ENCODE results near the gene TSNAXIP1.
A peak's percentile ranks its signal among the peaks of the same experiment; 100 is the strongest.

TSNAXIP1 gene

DNA sequence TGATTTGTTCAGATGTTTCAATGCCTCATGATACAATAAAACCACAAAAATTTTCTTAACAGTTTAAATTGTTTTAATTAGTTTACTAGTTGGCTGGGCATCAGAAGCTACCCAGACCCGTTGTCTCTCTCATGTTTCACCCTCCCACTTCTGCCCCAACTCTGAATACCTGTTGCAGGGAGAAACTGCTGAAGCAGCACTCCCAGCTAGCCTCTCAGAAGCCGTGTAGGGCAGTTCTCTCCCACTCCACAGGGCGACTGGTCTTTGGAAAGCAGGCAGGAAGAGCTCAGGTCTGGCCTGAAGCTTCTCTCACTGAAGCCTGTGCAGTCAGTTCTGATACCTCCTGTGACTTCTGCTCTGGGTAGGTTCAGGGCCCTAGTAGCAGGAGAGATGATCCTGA lies 64.6 kb downstream of the TSNAXIP1 start:
- peaks cover 23% of the 10 kb centered on the region for H3K4me1 ChIP-seq (ENCODE audit: insufficient read depth, low read length, poor library complexity, severe bottlenecking)
- H4K20me1 ChIP-seq (ENCODE audit: insufficient read depth, low read length, poor library complexity, severe bottlenecking): peaks cover 29% of the 10 kb centered on the region
- H3F3A ChIP-seq (ENCODE audit: low read depth): no peaks in the 10 kb centered on the region
- H3K9me2 ChIP-seq (replicated peaks; ENCODE audit: low read depth, low read length): no peaks in the 10 kb centered on the region
- H3K36me3 ChIP-seq (ENCODE audit: insufficient read depth, low read length): peaks cover 54% of the 10 kb centered on the region; the same call in 1 of the 2 replicates
- no peaks in the 10 kb centered on the region for H3K27me3 ChIP-seq (ENCODE audit: insufficient read depth, low read length, poor library complexity, severe bottlenecking)
- TF ChIP-seq EZH2phosphoT487 (IDR thresholded peaks at IDR 0.05; ENCODE audit: borderline replicate concordance): no peak
- TF ChIP-seq, protein P1, sequence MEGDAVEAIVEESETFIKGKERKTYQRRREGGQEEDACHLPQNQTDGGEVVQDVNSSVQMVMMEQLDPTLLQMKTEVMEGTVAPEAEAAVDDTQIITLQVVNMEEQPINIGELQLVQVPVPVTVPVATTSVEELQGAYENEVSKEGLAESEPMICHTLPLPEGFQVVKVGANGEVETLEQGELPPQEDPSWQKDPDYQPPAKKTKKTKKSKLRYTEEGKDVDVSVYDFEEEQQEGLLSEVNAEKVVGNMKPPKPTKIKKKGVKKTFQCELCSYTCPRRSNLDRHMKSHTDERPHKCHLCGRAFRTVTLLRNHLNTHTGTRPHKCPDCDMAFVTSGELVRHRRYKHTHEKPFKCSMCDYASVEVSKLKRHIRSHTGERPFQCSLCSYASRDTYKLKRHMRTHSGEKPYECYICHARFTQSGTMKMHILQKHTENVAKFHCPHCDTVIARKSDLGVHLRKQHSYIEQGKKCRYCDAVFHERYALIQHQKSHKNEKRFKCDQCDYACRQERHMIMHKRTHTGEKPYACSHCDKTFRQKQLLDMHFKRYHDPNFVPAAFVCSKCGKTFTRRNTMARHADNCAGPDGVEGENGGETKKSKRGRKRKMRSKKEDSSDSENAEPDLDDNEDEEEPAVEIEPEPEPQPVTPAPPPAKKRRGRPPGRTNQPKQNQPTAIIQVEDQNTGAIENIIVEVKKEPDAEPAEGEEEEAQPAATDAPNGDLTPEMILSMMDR (conservative IDR thresholded peaks at IDR 0.05; ENCODE audit: low read length): no peak
- H3K9ac ChIP-seq (ENCODE audit: low read depth, low read length, poor library complexity, severe bottlenecking): no peak overlapping the region
- H3K4me3 ChIP-seq (ENCODE audit: low read length, poor library complexity, severe bottlenecking): no peak overlapping the region
- H2AFZ ChIP-seq (ENCODE audit: low read length): no peak overlapping the region
- no peaks in the 10 kb centered on the region for H3K9me3 ChIP-seq (ENCODE audit: insufficient read depth, low read depth, low read length)
- peaks cover 34% of the 10 kb centered on the region for H3K79me2 ChIP-seq (ENCODE audit: insufficient read depth, low read length)
- no peak overlapping the region for H3K4me2 ChIP-seq (ENCODE audit: low read depth, low read length, poor library complexity, severe bottlenecking)

DNA sequence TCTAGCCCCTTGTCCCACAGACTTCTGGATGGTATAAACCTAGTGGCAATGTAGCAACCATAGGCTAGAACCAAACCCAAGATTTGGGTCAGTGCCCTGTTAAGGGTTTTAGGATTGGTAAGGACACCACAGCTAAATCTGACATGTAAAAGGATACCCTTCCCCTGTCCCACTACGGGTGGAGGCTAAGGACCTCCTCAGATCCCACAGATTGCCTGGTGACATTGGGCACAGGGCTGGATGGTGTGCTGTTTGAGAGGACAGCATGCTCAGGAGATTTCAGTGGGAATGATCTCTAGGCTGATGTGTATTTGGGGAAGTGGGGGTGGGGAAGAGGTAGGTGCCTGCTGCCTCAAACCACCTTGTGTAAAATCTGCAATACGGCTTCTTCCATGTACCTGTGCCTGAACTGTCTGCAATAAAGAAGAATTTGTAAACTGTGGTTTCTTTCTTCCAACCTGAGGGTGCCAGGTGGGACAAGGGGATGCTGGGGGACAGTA lies 65.5 kb downstream of the TSNAXIP1 start:
- Histone ChIP-seq H4K20me1 (ENCODE audit: insufficient read depth, low read length, poor library complexity, severe bottlenecking) (peaks cover 35% of the 10 kb centered on the region), H3K27me3 (ENCODE audit: insufficient read depth, low read length, poor library complexity, severe bottlenecking) (no peaks in the 10 kb centered on the region), H3F3A (ENCODE audit: low read depth) (no peaks in the 10 kb centered on the region), H3K36me3 (ENCODE audit: insufficient read depth, low read length) (peaks cover 54% of the 10 kb centered on the region; the same call in 1 of the 2 replicates), H3K4me2 (ENCODE audit: low read depth, low read length, poor library complexity, severe bottlenecking) (peak overlapping the region; percentile 91), H3K9me2 (replicated peaks; ENCODE audit: low read depth, low read length) (no peaks in the 10 kb centered on the region), H3K9me3 (ENCODE audit: insufficient read depth, low read depth, low read length) (no peaks in the 10 kb centered on the region), H2AFZ (ENCODE audit: low read length) (peak overlapping the region; percentile 11; the same call in 1 of the 2 replicates), H3K4me3 (ENCODE audit: low read length, poor library complexity, severe bottlenecking) (peak overlapping the region; percentile 98), H3K9ac (ENCODE audit: low read depth, low read length, poor library complexity, severe bottlenecking) (peak overlapping the region; percentile 92), H3K4me1 (ENCODE audit: insufficient read depth, low read length, poor library complexity, severe bottlenecking) (peaks cover 23% of the 10 kb centered on the region), H3K79me2 (ENCODE audit: insufficient read depth, low read length) (peaks cover 43% of the 10 kb centered on the region)
- TF ChIP-seq EZH2phosphoT487 (IDR thresholded peaks at IDR 0.05; ENCODE audit: borderline replicate concordance): no peak
- TF ChIP-seq, protein P1 (conservative IDR thresholded peaks at IDR 0.05; ENCODE audit: low read length): no peak

GRCh38 chr16:67872631-67873434 lies 66.1 kb downstream of the TSNAXIP1 start, which contains the start of gene EDC4:
TSS of gene EDC4 (plus strand) at chr16:67873052. CDS start at chr16:67873262, 210 bp downstream.
- Histone ChIP-seq H2AFZ (ENCODE audit: low read length) (peak within 1 kb of the TSS; percentile 90), H3K79me2 (ENCODE audit: insufficient read depth, low read length) (peaks cover 47% of the 10 kb centered on the region), H3K4me3 (ENCODE audit: low read length, poor library complexity, severe bottlenecking) (peak within 1 kb of the TSS; percentile 98), H3K27me3 (ENCODE audit: insufficient read depth, low read length, poor library complexity, severe bottlenecking) (no peaks in the 10 kb centered on the region), H4K20me1 (ENCODE audit: insufficient read depth, low read length, poor library complexity, severe bottlenecking) (peaks cover 35% of the 10 kb centered on the region), H3K9ac (ENCODE audit: low read depth, low read length, poor library complexity, severe bottlenecking) (peak within 1 kb of the TSS; percentile 92), H3K4me2 (ENCODE audit: low read depth, low read length, poor library complexity, severe bottlenecking) (peak within 1 kb of the TSS; percentile 91), H3K36me3 (ENCODE audit: insufficient read depth, low read length) (peaks cover 52% of the 10 kb centered on the region; the same call in 1 of the 2 replicates), H3K9me3 (ENCODE audit: insufficient read depth, low read depth, low read length) (no peaks in the 10 kb centered on the region), H3F3A (ENCODE audit: low read depth) (no peaks in the 10 kb centered on the region), H3K4me1 (ENCODE audit: insufficient read depth, low read length, poor library complexity, severe bottlenecking) (peaks cover 23% of the 10 kb centered on the region), H3K9me2 (replicated peaks; ENCODE audit: low read depth, low read length) (no peaks in the 10 kb centered on the region)
- TF ChIP-seq, protein P1 (conservative IDR thresholded peaks at IDR 0.05; ENCODE audit: low read length): no peak
- TF ChIP-seq EZH2phosphoT487 (IDR thresholded peaks at IDR 0.05; ENCODE audit: borderline replicate concordance): no peak

All from Loucy (cell line).